Neutrophil (primary cell): ENCODE measurements around the gene SINHCAF.

Experiments used
- H3K27ac ChIP-seq: fragments of 200-600 bp; sonication (generic); 2 replicates; pipeline ENCODE4 v1.5.1; 2016; ENCODE audit warnings: mild to moderate bottlenecking, moderate library complexity
- H3K27me3 ChIP-seq: fragments of 200-600 bp; sonication (generic); 2 replicates; pipeline ENCODE4 v1.6.0; 2016; ENCODE audit warnings: mild to moderate bottlenecking
- H3K36me3 ChIP-seq: fragments of 200-600 bp; sonication (generic); 2 replicates; pipeline ENCODE4 v1.5.1; 2017
- H3K4me1 ChIP-seq, 2 experiments: fragments of 200-600 bp in 1 of 2; sonication (generic) in 1 of 2; 1 replicate in 1 of 2; 2 replicates in 1 of 2; pipeline versions ENCODE4 v1.5.1 to v1.6.1; 2013 to 2016; ENCODE audit warnings: low read depth in 1 of 2, low read length in 1 of 2, mild to moderate bottlenecking in 1 of 2, moderate library complexity in 1 of 2; ENCODE audit not compliant: control insufficient read depth in 1 of 2, insufficient read depth in 1 of 2
- H3K4me3 ChIP-seq, 2 experiments: fragments of 200-600 bp in 1 of 2; sonication (generic) in 1 of 2; 1 replicate in 1 of 2; 2 replicates in 1 of 2; pipeline ENCODE4 v1.5.1; 2013 to 2016; ENCODE audit warnings: low read depth in 1 of 2, low read length in 1 of 2, mild to moderate bottlenecking in 1 of 2, moderate library complexity in 1 of 2
- H3K9me3 ChIP-seq: fragments of 200-600 bp; sonication (generic); 2 replicates; pipeline ENCODE4 v1.5.1; 2016
- TF ChIP-seq, protein P1 (sequence below): fragments of 200-600 bp; sonication (generic); IDR thresholded peaks from 2 replicates; pipeline ENCODE4 v1.5.1; 2016; ENCODE audit warnings: antibody characterized with exemption

Gene SINHCAF

DNA sequence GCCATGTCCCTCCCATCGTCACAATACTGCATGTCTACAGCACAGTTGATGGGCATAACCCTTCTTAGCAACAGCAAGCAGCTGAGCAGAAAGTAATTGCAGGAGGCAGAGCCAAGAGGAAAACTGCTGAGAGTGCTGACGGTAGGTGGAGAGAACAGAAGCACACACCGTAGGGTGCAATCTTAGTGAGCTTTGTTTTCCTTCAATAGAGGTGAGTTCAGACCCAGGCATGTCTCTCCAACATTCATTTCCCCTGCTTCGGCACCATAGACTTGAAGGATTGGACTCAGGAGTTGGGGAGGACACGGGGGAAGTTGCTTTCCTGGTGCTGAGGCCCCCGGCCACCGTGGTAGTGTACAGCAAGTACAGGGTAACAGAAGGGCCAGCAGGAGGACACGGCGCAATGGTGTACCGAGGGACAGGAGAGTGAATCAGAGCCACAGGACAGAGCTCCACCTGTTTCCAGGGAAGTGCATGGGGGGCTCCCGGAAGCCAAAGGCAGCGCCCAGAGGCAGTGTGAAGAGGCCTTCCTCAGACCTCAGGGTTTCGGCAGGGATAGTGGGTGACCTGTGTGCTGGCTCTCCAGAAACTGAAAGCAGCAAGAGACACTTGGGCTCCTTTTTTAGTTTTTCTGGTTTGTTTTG is 36.3 kb upstream of the SINHCAF start:
- no peak overlapping the region for H3K27ac ChIP-seq
- no peak overlapping the region for H3K4me3 ChIP-seq
- no peaks in the 10 kb centered on the region for H3K27me3 ChIP-seq
- H3K4me1 ChIP-seq: peaks cover 10 to 13% of the 10 kb centered on the region in 2 experiments
- TF ChIP-seq, protein P1, sequence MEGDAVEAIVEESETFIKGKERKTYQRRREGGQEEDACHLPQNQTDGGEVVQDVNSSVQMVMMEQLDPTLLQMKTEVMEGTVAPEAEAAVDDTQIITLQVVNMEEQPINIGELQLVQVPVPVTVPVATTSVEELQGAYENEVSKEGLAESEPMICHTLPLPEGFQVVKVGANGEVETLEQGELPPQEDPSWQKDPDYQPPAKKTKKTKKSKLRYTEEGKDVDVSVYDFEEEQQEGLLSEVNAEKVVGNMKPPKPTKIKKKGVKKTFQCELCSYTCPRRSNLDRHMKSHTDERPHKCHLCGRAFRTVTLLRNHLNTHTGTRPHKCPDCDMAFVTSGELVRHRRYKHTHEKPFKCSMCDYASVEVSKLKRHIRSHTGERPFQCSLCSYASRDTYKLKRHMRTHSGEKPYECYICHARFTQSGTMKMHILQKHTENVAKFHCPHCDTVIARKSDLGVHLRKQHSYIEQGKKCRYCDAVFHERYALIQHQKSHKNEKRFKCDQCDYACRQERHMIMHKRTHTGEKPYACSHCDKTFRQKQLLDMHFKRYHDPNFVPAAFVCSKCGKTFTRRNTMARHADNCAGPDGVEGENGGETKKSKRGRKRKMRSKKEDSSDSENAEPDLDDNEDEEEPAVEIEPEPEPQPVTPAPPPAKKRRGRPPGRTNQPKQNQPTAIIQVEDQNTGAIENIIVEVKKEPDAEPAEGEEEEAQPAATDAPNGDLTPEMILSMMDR: no peak
- no peaks in the 10 kb centered on the region for H3K9me3 ChIP-seq
- H3K36me3 ChIP-seq: no peaks in the 10 kb centered on the region

DNA sequence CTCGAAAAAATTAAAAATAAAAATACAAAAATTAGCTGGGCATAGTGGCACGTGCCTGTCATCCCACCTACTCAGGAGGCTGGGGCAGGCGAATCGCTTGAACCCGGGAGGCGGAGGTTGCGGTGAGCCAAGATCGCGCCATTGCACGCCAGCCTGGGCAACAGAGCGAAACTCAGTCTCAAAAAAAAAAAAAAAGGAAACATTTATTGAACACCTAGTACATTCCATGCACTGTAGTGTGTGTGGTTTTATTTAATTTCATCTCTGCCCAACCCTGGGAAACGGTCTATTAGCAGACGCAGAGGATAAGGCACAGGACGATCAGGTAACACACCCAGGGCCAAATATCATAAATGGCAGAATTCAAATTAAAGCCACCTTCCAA is 35.8 kb upstream of the SINHCAF start:
- Histone ChIP-seq H3K4me1 (peaks cover 10 to 13% of the 10 kb centered on the region in 2 experiments), H3K27ac (no peak overlapping the region), H3K36me3 (no peaks in the 10 kb centered on the region), H3K27me3 (no peaks in the 10 kb centered on the region), H3K4me3 (no peak overlapping the region), H3K9me3 (no peaks in the 10 kb centered on the region)
- TF ChIP-seq, protein P1: no peak

DNA sequence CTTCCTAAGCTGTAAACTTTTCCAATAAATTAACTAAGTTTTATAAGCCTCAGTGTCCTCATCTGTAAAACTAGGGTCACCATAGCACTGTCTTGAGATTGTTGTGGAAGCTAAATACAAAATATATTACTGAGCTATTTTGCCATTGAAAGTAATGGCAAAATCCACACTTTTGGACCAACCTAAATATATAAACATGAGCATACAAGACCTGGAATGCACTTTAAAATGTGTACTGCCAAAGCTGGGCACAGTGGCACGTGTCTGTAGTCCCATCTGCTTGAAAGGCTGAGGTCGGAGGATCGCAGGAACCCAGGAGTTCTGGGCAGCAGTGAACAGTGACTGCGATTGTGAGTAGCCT is 29.8 kb upstream of the SINHCAF start:
- Histone ChIP-seq H3K27ac (no peak overlapping the region), H3K4me3 (no peak overlapping the region), H3K4me1 (no peaks in the 10 kb centered on the region), H3K9me3 (no peaks in the 10 kb centered on the region), H3K36me3 (no peaks in the 10 kb centered on the region), H3K27me3 (no peaks in the 10 kb centered on the region)
- TF ChIP-seq, protein P1: no peak

DNA sequence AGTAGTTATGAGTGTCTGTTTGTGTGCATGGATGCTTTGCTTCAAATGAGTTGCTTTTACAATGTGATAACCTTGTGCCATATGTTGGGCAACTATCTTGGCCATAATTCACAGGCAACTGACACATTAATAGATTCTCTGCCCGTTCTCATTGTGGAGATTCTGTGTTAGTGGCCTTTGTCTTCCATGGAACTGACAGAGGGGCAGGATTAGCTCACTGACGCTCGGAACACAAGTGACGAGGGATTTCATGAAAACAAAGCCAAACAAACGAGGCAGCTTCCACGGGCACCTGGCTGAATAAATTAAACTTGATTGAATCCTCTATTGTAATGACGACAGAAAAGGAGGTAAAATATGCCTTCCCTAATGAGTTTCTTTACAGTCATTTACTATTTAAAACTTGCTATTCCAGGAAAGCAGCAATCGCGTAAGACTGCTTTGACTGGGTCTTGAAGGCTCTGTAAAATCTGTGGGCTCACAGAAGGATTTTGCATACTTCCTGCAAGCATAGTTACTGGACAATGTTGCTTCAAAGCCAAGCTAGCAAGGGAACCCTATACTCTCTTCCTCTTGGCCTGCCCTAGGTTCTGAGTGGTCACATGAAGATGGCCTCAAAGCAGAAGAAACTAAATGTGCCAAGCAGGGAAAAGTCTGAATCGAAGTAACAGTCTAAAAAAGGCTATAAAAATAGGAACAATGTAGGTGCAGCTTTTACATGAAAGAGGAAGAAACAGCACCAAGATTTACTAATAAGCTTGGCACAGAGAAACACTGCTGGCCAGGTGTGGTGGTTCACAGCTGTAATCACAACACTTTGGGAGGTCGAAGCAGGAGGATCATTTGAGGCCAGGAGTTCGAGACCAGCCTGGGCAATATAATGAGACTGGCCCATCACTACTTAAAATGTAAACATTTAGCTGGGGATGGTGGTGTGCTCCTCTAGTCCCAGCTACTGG is 28.1 kb upstream of the SINHCAF start:
- Histone ChIP-seq H3K4me3 (no peak overlapping the region), H3K27ac (no peak overlapping the region), H3K27me3 (no peaks in the 10 kb centered on the region), H3K9me3 (no peaks in the 10 kb centered on the region), H3K36me3 (no peaks in the 10 kb centered on the region), H3K4me1 (no peaks in the 10 kb centered on the region)
- TF ChIP-seq, protein P1: no peak

DNA sequence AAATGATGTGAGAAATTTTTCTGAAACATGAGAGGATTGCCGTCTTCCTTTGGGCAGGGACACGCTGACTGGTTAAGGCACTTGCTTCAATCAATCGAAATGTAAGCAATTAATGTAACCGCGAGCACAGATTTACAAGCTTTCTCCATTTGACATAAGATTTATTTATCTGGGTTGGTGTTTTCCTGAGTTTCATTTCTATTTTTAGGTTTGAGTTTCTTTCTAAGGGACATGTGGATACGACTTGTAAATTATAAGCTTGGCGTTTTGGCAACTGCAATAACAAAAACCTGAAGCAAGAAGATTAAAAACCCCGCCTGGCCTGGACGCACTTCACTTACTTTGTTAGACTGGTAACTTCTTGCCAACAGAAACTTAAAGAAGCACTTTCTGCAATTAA is 20.3 kb upstream of the SINHCAF start:
- Histone ChIP-seq H3K27ac (no peak overlapping the region), H3K4me1 (no peaks in the 10 kb centered on the region), H3K27me3 (peaks cover 19% of the 10 kb centered on the region), H3K36me3 (no peaks in the 10 kb centered on the region), H3K9me3 (no peaks in the 10 kb centered on the region), H3K4me3 (no peak overlapping the region)
- TF ChIP-seq, protein P1: no peak
